ENCODE data around the gene RAB19.

- no peak for TF ChIP-seq CTCF (tag by site-specific recombination; IDR thresholded peaks at IDR 0.05)
- TF ChIP-seq ZNF140 (tag by site-specific recombination; IDR thresholded peaks at IDR 0.05) = no peak
- TF ChIP-seq ZNF239 (tag by site-specific recombination; IDR thresholded peaks at IDR 0.05) = no peak
- no peak for TF ChIP-seq ZNF174 (tag by site-specific recombination; IDR thresholded peaks at IDR 0.05)
- no peak for TF ChIP-seq ZNF280D (tag by site-specific recombination; IDR thresholded peaks at IDR 0.05)
- TF ChIP-seq ZSCAN23 (tag by site-specific recombination; IDR thresholded peaks at IDR 0.05) = no peak
- TF ChIP-seq ZNF501 (tag by site-specific recombination; IDR thresholded peaks at IDR 0.05) = no peak
- TF ChIP-seq ZSCAN18 (tag by site-specific recombination; IDR thresholded peaks at IDR 0.05) = no peak
- TF ChIP-seq ZBTB1 (tag by site-specific recombination; IDR thresholded peaks at IDR 0.05) = no peak
- no peak for TF ChIP-seq ZNF571 (tag by site-specific recombination; IDR thresholded peaks at IDR 0.05)
These were observed 42.6 kb downstream of the RAB19 start for GRCh38 chr7:140446467-140446866.

Data from HEK293 (cell line).